ENCODE data around the gene GDAP2. TPM values are rescaled to one million over a fixed set of nuclear protein-coding genes. Genes with fewer than 3 reads are reported as not detected.

GDAP2 gene
- total RNA-seq, 1 donor from 2014 or later: 20.4 TPM

DNA sequence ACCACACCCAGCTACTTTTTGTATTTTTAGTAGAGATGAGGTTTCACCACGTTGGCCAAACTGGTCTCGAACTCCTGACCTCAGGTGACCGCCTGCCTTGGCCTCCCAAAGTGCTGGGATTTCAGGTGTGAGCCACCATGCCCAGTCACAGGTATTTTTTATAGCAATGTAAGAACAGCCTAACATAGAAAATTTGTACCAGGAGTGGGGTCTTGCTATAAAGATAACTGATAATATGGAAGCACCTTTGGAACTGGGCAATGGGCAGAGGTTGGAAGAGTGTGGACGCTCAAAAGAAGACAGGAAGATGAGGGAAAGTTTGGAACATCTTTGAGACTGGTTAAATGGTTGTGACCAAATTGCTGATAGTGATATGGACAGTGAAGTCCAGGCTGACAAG is 99.2 kb downstream of the GDAP2 start:
- H3K9ac ChIP-seq (ENCODE audit: low read depth in 1 of 3, low read length in 3 of 3): no peak overlapping the region
- peaks cover 3 to 11% (median 10%) of the 10 kb centered on the region in 3 donors for H3K4me1 ChIP-seq (ENCODE audit: control insufficient read depth in 3 of 3, insufficient read depth in 3 of 3, low read length in 3 of 3)
- no peak overlapping the region for H3K27ac ChIP-seq (ENCODE audit: low read depth, low read length)
- no peaks in the 10 kb centered on the region for H3K27me3 ChIP-seq (ENCODE audit: control insufficient read depth in 3 of 3, insufficient read depth in 3 of 3, low read length in 3 of 3)
- no peak overlapping the region for H3K4me3 ChIP-seq (ENCODE audit: low read length in 3 of 3)
- no peaks in the 10 kb centered on the region for H3K9me3 ChIP-seq (ENCODE audit: control insufficient read depth in 3 of 3, low read length in 3 of 3)
- H3K36me3 ChIP-seq (ENCODE audit: control insufficient read depth in 3 of 3, insufficient read depth in 3 of 3, low read length in 3 of 3): no peaks in the 10 kb centered on the region

- Histone ChIP-seq H3K4me3 (ENCODE audit: low read length in 3 of 3) (no peak overlapping the region), H3K36me3 (ENCODE audit: control insufficient read depth in 3 of 3, insufficient read depth in 3 of 3, low read length in 3 of 3) (no peaks in the 10 kb centered on the region), H3K9me3 (ENCODE audit: control insufficient read depth in 3 of 3, low read length in 3 of 3) (no peaks in the 10 kb centered on the region), H3K27me3 (ENCODE audit: control insufficient read depth in 3 of 3, insufficient read depth in 3 of 3, low read length in 3 of 3) (no peaks in the 10 kb centered on the region), H3K4me1 (ENCODE audit: control insufficient read depth in 3 of 3, insufficient read depth in 3 of 3, low read length in 3 of 3) (peaks cover 11 to 22% (median 20%) of the 10 kb centered on the region in 3 donors), H3K9ac (ENCODE audit: low read depth in 1 of 3, low read length in 3 of 3) (no peak overlapping the region), H3K27ac (ENCODE audit: low read depth, low read length) (no peak overlapping the region)
These were observed 101.2 kb downstream of the GDAP2 start for GRCh38 chr1:117828201-117828600.

DNA sequence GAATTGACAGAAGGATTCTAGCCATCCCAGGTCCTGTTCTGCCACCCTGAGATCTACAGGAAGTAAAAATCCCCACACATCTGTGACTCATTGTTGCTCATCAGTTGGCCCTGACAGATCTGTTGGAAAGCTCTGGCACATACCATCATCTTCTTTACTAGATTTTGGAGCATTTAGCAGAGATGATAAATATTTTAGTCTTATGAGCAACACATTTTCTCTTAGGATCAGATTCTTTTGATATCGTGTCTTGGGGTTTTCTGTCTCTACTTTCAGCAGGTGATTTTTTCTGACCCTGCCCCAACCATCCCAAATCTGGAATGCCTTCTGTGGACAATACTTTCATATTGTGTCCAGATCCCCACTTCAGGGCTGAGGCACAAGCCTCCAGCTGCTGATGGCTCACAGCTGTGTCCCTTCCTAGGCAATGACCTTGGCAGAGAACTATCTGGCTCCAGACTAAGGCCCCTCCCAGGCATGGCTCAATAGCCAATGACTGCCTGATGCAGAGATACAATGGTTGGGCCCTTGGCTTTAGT is 102.8 kb downstream of the GDAP2 start:
- no peak overlapping the region for H3K4me3 ChIP-seq (ENCODE audit: low read length in 3 of 3)
- H3K9ac ChIP-seq (ENCODE audit: low read depth in 1 of 3, low read length in 3 of 3): no peak overlapping the region
- no peak overlapping the region for H3K27ac ChIP-seq (ENCODE audit: low read depth, low read length)
- H3K9me3 ChIP-seq (ENCODE audit: control insufficient read depth in 3 of 3, low read length in 3 of 3): no peaks in the 10 kb centered on the region
- H3K4me1 ChIP-seq (ENCODE audit: control insufficient read depth in 3 of 3, insufficient read depth in 3 of 3, low read length in 3 of 3): peaks cover 19 to 32% (median 22%) of the 10 kb centered on the region in 3 donors
- no peaks in the 10 kb centered on the region for H3K36me3 ChIP-seq (ENCODE audit: control insufficient read depth in 3 of 3, insufficient read depth in 3 of 3, low read length in 3 of 3)
- H3K27me3 ChIP-seq (ENCODE audit: control insufficient read depth in 3 of 3, insufficient read depth in 3 of 3, low read length in 3 of 3): no peaks in the 10 kb centered on the region

- Histone ChIP-seq H3K27me3 (ENCODE audit: control insufficient read depth in 3 of 3, insufficient read depth in 3 of 3, low read length in 3 of 3) (no peaks in the 10 kb centered on the region), H3K27ac (ENCODE audit: low read depth, low read length) (no peak overlapping the region), H3K36me3 (ENCODE audit: control insufficient read depth in 3 of 3, insufficient read depth in 3 of 3, low read length in 3 of 3) (no peaks in the 10 kb centered on the region), H3K9ac (ENCODE audit: low read depth in 1 of 3, low read length in 3 of 3) (no peak overlapping the region), H3K4me3 (ENCODE audit: low read length in 3 of 3) (no peak overlapping the region), H3K4me1 (ENCODE audit: control insufficient read depth in 3 of 3, insufficient read depth in 3 of 3, low read length in 3 of 3) (peaks cover 24 to 37% (median 27%) of the 10 kb centered on the region in 3 donors), H3K9me3 (ENCODE audit: control insufficient read depth in 3 of 3, low read length in 3 of 3) (no peaks in the 10 kb centered on the region)
These were observed 103.3 kb downstream of the GDAP2 start for GRCh38 chr1:117826119-117826518.

DNA sequence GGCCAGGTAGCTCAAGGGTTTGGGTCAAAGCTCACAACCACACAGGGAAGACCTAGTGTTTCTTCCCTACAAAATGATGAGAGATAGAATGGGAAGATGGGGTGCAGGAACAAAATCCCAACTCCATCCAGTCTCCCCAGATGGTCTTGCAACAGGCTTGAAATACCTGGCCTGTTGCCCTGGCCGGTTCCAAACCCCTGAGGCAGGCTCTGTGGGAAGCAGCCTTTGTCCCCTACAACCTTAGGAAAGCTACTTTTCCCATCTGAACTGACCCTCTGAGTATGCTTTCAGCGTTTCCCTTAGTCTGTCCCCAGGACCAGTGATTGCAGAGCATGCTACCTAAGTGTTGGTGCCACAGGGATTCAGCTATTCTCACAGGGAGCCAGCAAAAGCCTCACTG is 104.0 kb downstream of the GDAP2 start:
- H3K4me1 ChIP-seq (ENCODE audit: control insufficient read depth in 3 of 3, insufficient read depth in 3 of 3, low read length in 3 of 3): peaks cover 28 to 39% (median 32%) of the 10 kb centered on the region in 3 donors
- no peak overlapping the region for H3K9ac ChIP-seq (ENCODE audit: low read depth in 1 of 3, low read length in 3 of 3)
- no peaks in the 10 kb centered on the region for H3K27me3 ChIP-seq (ENCODE audit: control insufficient read depth in 3 of 3, insufficient read depth in 3 of 3, low read length in 3 of 3)
- no peak overlapping the region for H3K27ac ChIP-seq (ENCODE audit: low read depth, low read length)
- H3K4me3 ChIP-seq (ENCODE audit: low read length in 3 of 3): no peak overlapping the region
- no peaks in the 10 kb centered on the region for H3K9me3 ChIP-seq (ENCODE audit: control insufficient read depth in 3 of 3, low read length in 3 of 3)
- no peaks in the 10 kb centered on the region for H3K36me3 ChIP-seq (ENCODE audit: control insufficient read depth in 3 of 3, insufficient read depth in 3 of 3, low read length in 3 of 3)

GRCh38 chr1:117824616-117825015 is 104.8 kb downstream of the GDAP2 start:
- Histone ChIP-seq H3K27ac (ENCODE audit: low read depth, low read length) (no peak overlapping the region), H3K4me3 (ENCODE audit: low read length in 3 of 3) (no peak overlapping the region), H3K9ac (ENCODE audit: low read depth in 1 of 3, low read length in 3 of 3) (no peak overlapping the region), H3K9me3 (ENCODE audit: control insufficient read depth in 3 of 3, low read length in 3 of 3) (no peaks in the 10 kb centered on the region), H3K4me1 (ENCODE audit: control insufficient read depth in 3 of 3, insufficient read depth in 3 of 3, low read length in 3 of 3) (peaks cover 28 to 39% (median 32%) of the 10 kb centered on the region in 3 donors), H3K36me3 (ENCODE audit: control insufficient read depth in 3 of 3, insufficient read depth in 3 of 3, low read length in 3 of 3) (no peaks in the 10 kb centered on the region), H3K27me3 (ENCODE audit: control insufficient read depth in 3 of 3, insufficient read depth in 3 of 3, low read length in 3 of 3) (no peaks in the 10 kb centered on the region)

GRCh38 chr1:117821774-117822482 is 107.5 kb downstream of the GDAP2 start:
- Histone ChIP-seq H3K36me3 (ENCODE audit: control insufficient read depth in 3 of 3, insufficient read depth in 3 of 3, low read length in 3 of 3) (no peaks in the 10 kb centered on the region), H3K9me3 (ENCODE audit: control insufficient read depth in 3 of 3, low read length in 3 of 3) (no peaks in the 10 kb centered on the region), H3K27me3 (ENCODE audit: control insufficient read depth in 3 of 3, insufficient read depth in 3 of 3, low read length in 3 of 3) (no peaks in the 10 kb centered on the region), H3K9ac (ENCODE audit: low read depth in 1 of 3, low read length in 3 of 3) (peak overlapping the region in 2 of 3 donors; percentile 66 to 80), H3K27ac (ENCODE audit: low read depth, low read length) (peak overlapping the region; percentile 88), H3K4me1 (ENCODE audit: control insufficient read depth in 3 of 3, insufficient read depth in 3 of 3, low read length in 3 of 3) (peaks cover 28 to 41% (median 34%) of the 10 kb centered on the region in 3 donors), H3K4me3 (ENCODE audit: low read length in 3 of 3) (peak overlapping the region; percentile 17 to 66 (median 60))

GRCh38 chr1:117821382-117821755 is 108.1 kb downstream of the GDAP2 start:
- Histone ChIP-seq H3K36me3 (ENCODE audit: control insufficient read depth in 3 of 3, insufficient read depth in 3 of 3, low read length in 3 of 3) (no peaks in the 10 kb centered on the region), H3K27ac (ENCODE audit: low read depth, low read length) (peak overlapping the region; percentile 88), H3K27me3 (ENCODE audit: control insufficient read depth in 3 of 3, insufficient read depth in 3 of 3, low read length in 3 of 3) (no peaks in the 10 kb centered on the region), H3K9ac (ENCODE audit: low read depth in 1 of 3, low read length in 3 of 3) (peak overlapping the region in 2 of 3 donors; percentile 66 to 80), H3K4me1 (ENCODE audit: control insufficient read depth in 3 of 3, insufficient read depth in 3 of 3, low read length in 3 of 3) (peaks cover 28 to 40% (median 34%) of the 10 kb centered on the region in 3 donors), H3K4me3 (ENCODE audit: low read length in 3 of 3) (peak overlapping the region; percentile 17 to 66 (median 60)), H3K9me3 (ENCODE audit: control insufficient read depth in 3 of 3, low read length in 3 of 3) (no peaks in the 10 kb centered on the region)

DNA sequence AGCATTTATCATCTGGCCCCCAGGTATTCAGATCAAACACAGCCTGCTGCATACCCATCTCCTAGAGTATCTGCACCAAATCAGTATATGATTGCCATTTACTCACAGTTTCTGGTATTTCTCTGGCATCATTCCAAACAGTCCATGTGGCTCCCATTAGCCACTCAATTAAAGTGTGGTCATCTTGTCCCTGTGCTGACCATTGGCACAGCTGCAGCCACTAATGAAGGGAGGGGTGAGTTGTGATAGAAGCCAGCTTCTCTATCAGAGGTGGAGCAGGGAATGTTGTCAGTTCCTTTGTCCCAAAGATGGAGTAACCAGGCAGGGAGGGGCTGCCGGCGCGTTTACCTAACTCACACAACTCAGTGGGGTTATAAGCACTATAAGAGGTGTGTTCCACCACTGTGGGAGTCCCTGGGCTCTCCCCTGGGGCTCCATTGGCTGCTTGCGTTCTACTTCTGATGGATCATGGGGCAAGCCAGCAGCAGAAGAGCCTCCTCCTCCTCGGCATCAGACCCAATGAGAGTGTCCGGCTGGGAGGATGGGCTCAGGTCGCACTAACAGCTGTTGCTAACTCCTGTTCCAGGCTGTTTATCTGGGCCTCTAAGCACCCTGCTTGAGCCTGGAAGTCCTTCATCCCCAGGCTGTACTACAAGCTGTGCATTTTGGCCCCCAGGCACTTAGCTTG is 108.6 kb downstream of the GDAP2 start:
- H3K4me3 ChIP-seq (ENCODE audit: low read length in 3 of 3): peak overlapping the region; percentile 42 to 66 (median 60)
- peak overlapping the region in 2 of 3 donors; percentile 66 to 80 for H3K9ac ChIP-seq (ENCODE audit: low read depth in 1 of 3, low read length in 3 of 3)
- no peaks in the 10 kb centered on the region for H3K9me3 ChIP-seq (ENCODE audit: control insufficient read depth in 3 of 3, low read length in 3 of 3)
- no peaks in the 10 kb centered on the region for H3K27me3 ChIP-seq (ENCODE audit: control insufficient read depth in 3 of 3, insufficient read depth in 3 of 3, low read length in 3 of 3)
- peaks cover 28 to 44% (median 32%) of the 10 kb centered on the region in 3 donors for H3K4me1 ChIP-seq (ENCODE audit: control insufficient read depth in 3 of 3, insufficient read depth in 3 of 3, low read length in 3 of 3)
- H3K27ac ChIP-seq (ENCODE audit: low read depth, low read length): peak overlapping the region; percentile 88
- H3K36me3 ChIP-seq (ENCODE audit: control insufficient read depth in 3 of 3, insufficient read depth in 3 of 3, low read length in 3 of 3): no peaks in the 10 kb centered on the region

DNA sequence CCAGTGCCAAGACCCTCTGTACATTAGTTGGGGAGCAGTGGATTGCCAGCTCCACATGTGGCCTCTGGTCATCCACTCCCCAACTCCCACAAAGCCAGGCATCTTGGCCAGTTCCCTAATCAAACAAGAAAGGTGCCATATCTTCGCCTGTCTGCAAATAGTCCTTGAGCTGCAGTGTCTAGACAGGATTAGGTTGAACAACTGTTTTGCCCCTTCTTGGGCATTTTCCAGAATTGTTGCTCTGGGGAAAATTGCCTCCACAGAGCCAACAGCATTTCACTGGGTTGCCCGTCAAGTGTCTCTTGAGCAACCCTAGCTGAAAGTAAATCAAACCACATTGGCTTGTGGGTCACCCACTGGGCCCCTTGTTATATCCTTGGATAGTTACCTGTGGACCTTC is 109.3 kb downstream of the GDAP2 start:
- Histone ChIP-seq H3K4me1 (ENCODE audit: control insufficient read depth in 3 of 3, insufficient read depth in 3 of 3, low read length in 3 of 3) (peaks cover 26 to 44% (median 28%) of the 10 kb centered on the region in 3 donors), H3K27ac (ENCODE audit: low read depth, low read length) (peak overlapping the region; percentile 88), H3K27me3 (ENCODE audit: control insufficient read depth in 3 of 3, insufficient read depth in 3 of 3, low read length in 3 of 3) (no peaks in the 10 kb centered on the region), H3K9ac (ENCODE audit: low read depth in 1 of 3, low read length in 3 of 3) (no peak overlapping the region), H3K9me3 (ENCODE audit: control insufficient read depth in 3 of 3, low read length in 3 of 3) (no peaks in the 10 kb centered on the region), H3K4me3 (ENCODE audit: low read length in 3 of 3) (peak overlapping the region; percentile 5 to 66 (median 51)), H3K36me3 (ENCODE audit: control insufficient read depth in 3 of 3, insufficient read depth in 3 of 3, low read length in 3 of 3) (no peaks in the 10 kb centered on the region)
